HEK293 (cell line): ENCODE measurements around the gene CRNKL1.

ENCODE experiments used
- BCL11B ChIP-seq: fragments of 450-650 bp; formaldehyde crosslinking; IDR thresholded peaks from 2 replicates; pipeline ENCODE4 v1.5.1; 2016; ENCODE audit warnings: low read depth, missing biosample characterization, missing genetic modification characterization
- GLIS1 ChIP-seq: fragments of 450-650 bp; formaldehyde crosslinking; IDR thresholded peaks from 2 replicates; pipeline ENCODE4 v1.5.1; 2016; ENCODE audit warnings: missing biosample characterization, missing genetic modification characterization
- GLIS2 ChIP-seq: fragments of 450-650 bp; formaldehyde crosslinking; IDR thresholded peaks from 2 replicates; pipeline ENCODE4 v1.5.1; 2016; ENCODE audit warnings: missing biosample characterization, missing genetic modification characterization
- KLF7 ChIP-seq: fragments of 450-650 bp; formaldehyde crosslinking; IDR thresholded peaks from 2 replicates; pipeline ENCODE4 v1.5.1; 2016; ENCODE audit warnings: missing biosample characterization, missing genetic modification characterization, borderline replicate concordance
- PRDM1 ChIP-seq: fragments of 450-650 bp; formaldehyde crosslinking; IDR thresholded peaks from 2 replicates; pipeline ENCODE4; 2016; ENCODE audit warnings: missing biosample characterization, missing genetic modification characterization
- ZBTB1 ChIP-seq: fragments of 450-650 bp; formaldehyde crosslinking; IDR thresholded peaks from 2 replicates; pipeline ENCODE4 v1.5.1; 2016; ENCODE audit warnings: missing biosample characterization, missing genetic modification characterization
- ZBTB20 ChIP-seq: fragments of 450-650 bp; formaldehyde crosslinking; IDR thresholded peaks from 2 replicates; pipeline ENCODE4 v1.5.1; 2016; ENCODE audit warnings: missing biosample characterization, missing genetic modification characterization
- ZBTB48 ChIP-seq: fragments of 450-650 bp; formaldehyde crosslinking; IDR thresholded peaks from 2 replicates; pipeline ENCODE4 v1.5.1; 2016; ENCODE audit warnings: missing biosample characterization, missing genetic modification characterization
- ZFHX2 ChIP-seq: fragments of 450-650 bp; formaldehyde crosslinking; conservative IDR thresholded peaks from 2 replicates; pipeline ENCODE4 v1.5.1; 2016; ENCODE audit warnings: missing biosample characterization, missing genetic modification characterization
- ZNF138 ChIP-seq: fragments of 450-650 bp; formaldehyde crosslinking; IDR thresholded peaks from 2 replicates; pipeline ENCODE4 v1.5.1; 2016; ENCODE audit warnings: missing biosample characterization, missing genetic modification characterization, borderline replicate concordance
- ZNF202 ChIP-seq: fragments of 450-650 bp; formaldehyde crosslinking; IDR thresholded peaks from 2 replicates; pipeline ENCODE4 v1.5.1; 2016; ENCODE audit warnings: missing biosample characterization, missing genetic modification characterization, borderline replicate concordance
- ZNF530 ChIP-seq: fragments of 450-650 bp; formaldehyde crosslinking; IDR thresholded peaks from 2 replicates; pipeline ENCODE4 v1.5.1; 2016; ENCODE audit warnings: low read depth, missing biosample characterization, missing genetic modification characterization
- ZNF596 ChIP-seq: fragments of 450-650 bp; IDR thresholded peaks from 2 replicates; pipeline ENCODE4 v1.5.0; 2018; ENCODE audit warnings: missing biosample characterization, mild to moderate bottlenecking, missing genetic modification characterization, moderate library complexity
- ZNF629 ChIP-seq: fragments of 450-650 bp; formaldehyde crosslinking; IDR thresholded peaks from 2 replicates; pipeline ENCODE4 v1.5.1; 2017; ENCODE audit warnings: missing biosample characterization, missing genetic modification characterization
- ZNF792 ChIP-seq: fragments of 450-650 bp; formaldehyde crosslinking; IDR thresholded peaks from 2 replicates; pipeline ENCODE4 v1.5.1; 2016; ENCODE audit warnings: missing biosample characterization, missing genetic modification characterization
- TF ChIP-seq, protein P1 (sequence below): fragments of 450-650 bp; formaldehyde crosslinking; IDR thresholded peaks from 2 replicates; pipeline ENCODE4 v1.5.1; 2016; ENCODE audit warnings: missing biosample characterization, missing genetic modification characterization, borderline replicate concordance
- TF ChIP-seq, protein P2 (sequence below): fragments of 450-650 bp; formaldehyde crosslinking; IDR thresholded peaks from 2 replicates; pipeline ENCODE4 v1.5.1; 2016; ENCODE audit warnings: missing biosample characterization, missing genetic modification characterization
- TF ChIP-seq, protein P3 (sequence below): fragments of 450-650 bp; formaldehyde crosslinking; IDR thresholded peaks from 2 replicates; pipeline ENCODE4 v1.5.1; 2016; ENCODE audit warnings: missing biosample characterization, missing genetic modification characterization
- TF ChIP-seq, protein P4 (sequence below): fragments of 450-650 bp; formaldehyde crosslinking; IDR thresholded peaks from 2 replicates; pipeline ENCODE4 v1.5.1; 2016; ENCODE audit warnings: missing biosample characterization, missing genetic modification characterization

Gene CRNKL1

DNA sequence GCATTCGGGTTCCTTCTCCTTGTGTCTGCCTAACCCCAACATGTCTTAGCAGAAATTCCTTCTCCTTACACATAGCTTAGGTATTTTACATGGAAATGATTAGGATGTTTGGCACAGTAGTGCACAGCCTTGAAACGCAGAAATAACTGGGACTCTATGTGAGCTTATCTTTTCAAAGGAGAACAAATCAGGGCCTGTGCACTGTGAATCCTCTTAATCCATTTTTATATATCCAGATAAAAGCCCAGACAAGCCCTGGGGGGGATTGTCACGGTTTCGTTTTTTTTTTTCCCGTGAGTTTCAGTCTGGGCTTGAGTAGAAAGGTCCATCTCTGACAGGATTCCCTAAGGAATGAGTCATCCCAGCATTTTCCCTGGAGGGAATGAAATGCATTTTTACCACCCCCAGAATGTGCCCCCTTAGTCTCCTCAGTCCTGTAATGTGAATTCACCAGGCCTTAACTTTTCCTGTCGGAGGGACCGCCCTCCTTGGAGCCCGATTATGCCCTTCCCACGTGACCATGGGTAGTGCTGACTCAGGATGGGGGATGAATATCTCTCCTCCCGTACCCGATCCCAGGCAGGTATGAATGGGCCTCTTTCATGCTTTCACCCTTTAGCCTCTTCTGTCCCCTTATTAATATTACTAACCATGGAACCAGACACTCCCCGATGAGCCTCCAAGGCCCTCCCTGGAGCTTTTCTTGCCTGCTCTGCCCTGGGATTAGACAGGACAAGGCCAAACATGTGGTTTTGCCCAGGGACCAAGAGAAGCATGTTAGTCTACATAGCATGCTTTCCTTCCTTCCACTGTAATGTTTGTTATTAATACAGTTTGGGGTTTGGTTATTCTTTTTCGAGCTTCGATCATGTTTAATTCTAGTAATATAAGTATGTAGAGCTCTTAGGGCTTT is 59.0 kb downstream of the CRNKL1 start (continued):
- TF ChIP-seq PRDM1 (tag by site-specific recombination), result peak; percentile 24; the same call in 1 of the 2 replicates
- TF ChIP-seq, protein P1, sequence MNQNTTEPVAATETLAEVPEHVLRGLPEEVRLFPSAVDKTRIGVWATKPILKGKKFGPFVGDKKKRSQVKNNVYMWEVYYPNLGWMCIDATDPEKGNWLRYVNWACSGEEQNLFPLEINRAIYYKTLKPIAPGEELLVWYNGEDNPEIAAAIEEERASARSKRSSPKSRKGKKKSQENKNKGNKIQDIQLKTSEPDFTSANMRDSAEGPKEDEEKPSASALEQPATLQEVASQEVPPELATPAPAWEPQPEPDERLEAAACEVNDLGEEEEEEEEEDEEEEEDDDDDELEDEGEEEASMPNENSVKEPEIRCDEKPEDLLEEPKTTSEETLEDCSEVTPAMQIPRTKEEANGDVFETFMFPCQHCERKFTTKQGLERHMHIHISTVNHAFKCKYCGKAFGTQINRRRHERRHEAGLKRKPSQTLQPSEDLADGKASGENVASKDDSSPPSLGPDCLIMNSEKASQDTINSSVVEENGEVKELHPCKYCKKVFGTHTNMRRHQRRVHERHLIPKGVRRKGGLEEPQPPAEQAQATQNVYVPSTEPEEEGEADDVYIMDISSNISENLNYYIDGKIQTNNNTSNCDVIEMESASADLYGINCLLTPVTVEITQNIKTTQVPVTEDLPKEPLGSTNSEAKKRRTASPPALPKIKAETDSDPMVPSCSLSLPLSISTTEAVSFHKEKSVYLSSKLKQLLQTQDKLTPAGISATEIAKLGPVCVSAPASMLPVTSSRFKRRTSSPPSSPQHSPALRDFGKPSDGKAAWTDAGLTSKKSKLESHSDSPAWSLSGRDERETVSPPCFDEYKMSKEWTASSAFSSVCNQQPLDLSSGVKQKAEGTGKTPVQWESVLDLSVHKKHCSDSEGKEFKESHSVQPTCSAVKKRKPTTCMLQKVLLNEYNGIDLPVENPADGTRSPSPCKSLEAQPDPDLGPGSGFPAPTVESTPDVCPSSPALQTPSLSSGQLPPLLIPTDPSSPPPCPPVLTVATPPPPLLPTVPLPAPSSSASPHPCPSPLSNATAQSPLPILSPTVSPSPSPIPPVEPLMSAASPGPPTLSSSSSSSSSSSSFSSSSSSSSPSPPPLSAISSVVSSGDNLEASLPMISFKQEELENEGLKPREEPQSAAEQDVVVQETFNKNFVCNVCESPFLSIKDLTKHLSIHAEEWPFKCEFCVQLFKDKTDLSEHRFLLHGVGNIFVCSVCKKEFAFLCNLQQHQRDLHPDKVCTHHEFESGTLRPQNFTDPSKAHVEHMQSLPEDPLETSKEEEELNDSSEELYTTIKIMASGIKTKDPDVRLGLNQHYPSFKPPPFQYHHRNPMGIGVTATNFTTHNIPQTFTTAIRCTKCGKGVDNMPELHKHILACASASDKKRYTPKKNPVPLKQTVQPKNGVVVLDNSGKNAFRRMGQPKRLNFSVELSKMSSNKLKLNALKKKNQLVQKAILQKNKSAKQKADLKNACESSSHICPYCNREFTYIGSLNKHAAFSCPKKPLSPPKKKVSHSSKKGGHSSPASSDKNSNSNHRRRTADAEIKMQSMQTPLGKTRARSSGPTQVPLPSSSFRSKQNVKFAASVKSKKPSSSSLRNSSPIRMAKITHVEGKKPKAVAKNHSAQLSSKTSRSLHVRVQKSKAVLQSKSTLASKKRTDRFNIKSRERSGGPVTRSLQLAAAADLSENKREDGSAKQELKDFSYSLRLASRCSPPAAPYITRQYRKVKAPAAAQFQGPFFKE (tag by site-specific recombination), result no peak
- TF ChIP-seq, protein P2, sequence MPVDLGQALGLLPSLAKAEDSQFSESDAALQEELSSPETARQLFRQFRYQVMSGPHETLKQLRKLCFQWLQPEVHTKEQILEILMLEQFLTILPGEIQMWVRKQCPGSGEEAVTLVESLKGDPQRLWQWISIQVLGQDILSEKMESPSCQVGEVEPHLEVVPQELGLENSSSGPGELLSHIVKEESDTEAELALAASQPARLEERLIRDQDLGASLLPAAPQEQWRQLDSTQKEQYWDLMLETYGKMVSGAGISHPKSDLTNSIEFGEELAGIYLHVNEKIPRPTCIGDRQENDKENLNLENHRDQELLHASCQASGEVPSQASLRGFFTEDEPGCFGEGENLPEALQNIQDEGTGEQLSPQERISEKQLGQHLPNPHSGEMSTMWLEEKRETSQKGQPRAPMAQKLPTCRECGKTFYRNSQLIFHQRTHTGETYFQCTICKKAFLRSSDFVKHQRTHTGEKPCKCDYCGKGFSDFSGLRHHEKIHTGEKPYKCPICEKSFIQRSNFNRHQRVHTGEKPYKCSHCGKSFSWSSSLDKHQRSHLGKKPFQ (tag by site-specific recombination), result no peak
- TF ChIP-seq ZBTB48, result peak; percentile 50; the same call in 1 of the 2 replicates
- no peak for TF ChIP-seq ZNF596 (tag by site-specific recombination)
- TF ChIP-seq, protein P3, sequence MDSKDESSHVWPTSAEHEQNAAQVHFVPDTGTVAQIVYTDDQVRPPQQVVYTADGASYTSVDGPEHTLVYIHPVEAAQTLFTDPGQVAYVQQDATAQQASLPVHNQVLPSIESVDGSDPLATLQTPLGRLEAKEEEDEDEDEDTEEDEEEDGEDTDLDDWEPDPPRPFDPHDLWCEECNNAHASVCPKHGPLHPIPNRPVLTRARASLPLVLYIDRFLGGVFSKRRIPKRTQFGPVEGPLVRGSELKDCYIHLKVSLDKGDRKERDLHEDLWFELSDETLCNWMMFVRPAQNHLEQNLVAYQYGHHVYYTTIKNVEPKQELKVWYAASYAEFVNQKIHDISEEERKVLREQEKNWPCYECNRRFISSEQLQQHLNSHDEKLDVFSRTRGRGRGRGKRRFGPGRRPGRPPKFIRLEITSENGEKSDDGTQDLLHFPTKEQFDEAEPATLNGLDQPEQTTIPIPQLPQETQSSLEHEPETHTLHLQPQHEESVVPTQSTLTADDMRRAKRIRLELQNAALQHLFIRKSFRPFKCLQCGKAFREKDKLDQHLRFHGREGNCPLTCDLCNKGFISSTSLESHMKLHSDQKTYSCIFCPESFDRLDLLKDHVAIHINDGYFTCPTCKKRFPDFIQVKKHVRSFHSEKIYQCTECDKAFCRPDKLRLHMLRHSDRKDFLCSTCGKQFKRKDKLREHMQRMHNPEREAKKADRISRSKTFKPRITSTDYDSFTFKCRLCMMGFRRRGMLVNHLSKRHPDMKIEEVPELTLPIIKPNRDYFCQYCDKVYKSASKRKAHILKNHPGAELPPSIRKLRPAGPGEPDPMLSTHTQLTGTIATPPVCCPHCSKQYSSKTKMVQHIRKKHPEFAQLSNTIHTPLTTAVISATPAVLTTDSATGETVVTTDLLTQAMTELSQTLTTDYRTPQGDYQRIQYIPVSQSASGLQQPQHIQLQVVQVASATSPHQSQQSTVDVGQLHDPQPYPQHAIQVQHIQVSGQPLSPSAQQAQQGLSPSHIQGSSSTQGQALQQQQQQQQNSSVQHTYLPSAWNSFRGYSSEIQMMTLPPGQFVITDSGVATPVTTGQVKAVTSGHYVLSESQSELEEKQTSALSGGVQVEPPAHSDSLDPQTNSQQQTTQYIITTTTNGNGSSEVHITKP (tag by site-specific recombination), result peak; percentile 83
- TF ChIP-seq KLF7, result no peak
- TF ChIP-seq, protein P4, sequence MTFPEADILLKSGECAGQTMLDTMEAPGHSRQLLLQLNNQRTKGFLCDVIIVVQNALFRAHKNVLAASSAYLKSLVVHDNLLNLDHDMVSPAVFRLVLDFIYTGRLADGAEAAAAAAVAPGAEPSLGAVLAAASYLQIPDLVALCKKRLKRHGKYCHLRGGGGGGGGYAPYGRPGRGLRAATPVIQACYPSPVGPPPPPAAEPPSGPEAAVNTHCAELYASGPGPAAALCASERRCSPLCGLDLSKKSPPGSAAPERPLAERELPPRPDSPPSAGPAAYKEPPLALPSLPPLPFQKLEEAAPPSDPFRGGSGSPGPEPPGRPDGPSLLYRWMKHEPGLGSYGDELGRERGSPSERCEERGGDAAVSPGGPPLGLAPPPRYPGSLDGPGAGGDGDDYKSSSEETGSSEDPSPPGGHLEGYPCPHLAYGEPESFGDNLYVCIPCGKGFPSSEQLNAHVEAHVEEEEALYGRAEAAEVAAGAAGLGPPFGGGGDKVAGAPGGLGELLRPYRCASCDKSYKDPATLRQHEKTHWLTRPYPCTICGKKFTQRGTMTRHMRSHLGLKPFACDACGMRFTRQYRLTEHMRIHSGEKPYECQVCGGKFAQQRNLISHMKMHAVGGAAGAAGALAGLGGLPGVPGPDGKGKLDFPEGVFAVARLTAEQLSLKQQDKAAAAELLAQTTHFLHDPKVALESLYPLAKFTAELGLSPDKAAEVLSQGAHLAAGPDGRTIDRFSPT, result 0 out of 2 replicates have a peak, but pooled peaks have one; percentile 17
- TF ChIP-seq ZFHX2, result peak; percentile 18; the same call in 1 of the 2 replicates
- no peak for TF ChIP-seq ZNF202 (tag by site-specific recombination)
- TF ChIP-seq ZNF792 (tag by site-specific recombination), result no peak
- TF ChIP-seq BCL11B, result no peak
- peak; percentile 33; the same call in 1 of the 2 replicates for TF ChIP-seq GLIS2 (tag by site-specific recombination)
- no peak for TF ChIP-seq ZBTB1
- TF ChIP-seq GLIS1 (tag by site-specific recombination), result peak; percentile 83
- TF ChIP-seq ZNF138 (tag by site-specific recombination), result no peak
- no peak for TF ChIP-seq ZNF530 (tag by site-specific recombination)
- TF ChIP-seq ZBTB20 (tag by site-specific recombination), result peak; percentile 46; the same call in 1 of the 2 replicates
- no peak for TF ChIP-seq ZNF629 (tag by site-specific recombination)
